Fibroblast of lung (primary cell): ENCODE results near the gene RPRD1B.

ENCODE experiments used
- EZH2 ChIP-seq: IDR thresholded peaks from 2 replicates; pipeline ENCODE4 v1.5.1; 2012; ENCODE audit warnings: low read length, control low read depth, mild to moderate bottlenecking; ENCODE audit errors: missing control alignments
- TF ChIP-seq, protein P1 (sequence below), 2 donors: IDR thresholded peaks in 1 of 2; conservative IDR thresholded peaks in 1 of 2; 1 replicate in 1 of 2; 2 replicates in 1 of 2; pipeline ENCODE4 v1.5.1; 2011 to 2012; ENCODE audit warnings: low read length in 2 of 2, control low read depth in 1 of 2, inconsistent platforms in 1 of 2, low read depth in 1 of 2, mild to moderate bottlenecking in 1 of 2

DNA sequence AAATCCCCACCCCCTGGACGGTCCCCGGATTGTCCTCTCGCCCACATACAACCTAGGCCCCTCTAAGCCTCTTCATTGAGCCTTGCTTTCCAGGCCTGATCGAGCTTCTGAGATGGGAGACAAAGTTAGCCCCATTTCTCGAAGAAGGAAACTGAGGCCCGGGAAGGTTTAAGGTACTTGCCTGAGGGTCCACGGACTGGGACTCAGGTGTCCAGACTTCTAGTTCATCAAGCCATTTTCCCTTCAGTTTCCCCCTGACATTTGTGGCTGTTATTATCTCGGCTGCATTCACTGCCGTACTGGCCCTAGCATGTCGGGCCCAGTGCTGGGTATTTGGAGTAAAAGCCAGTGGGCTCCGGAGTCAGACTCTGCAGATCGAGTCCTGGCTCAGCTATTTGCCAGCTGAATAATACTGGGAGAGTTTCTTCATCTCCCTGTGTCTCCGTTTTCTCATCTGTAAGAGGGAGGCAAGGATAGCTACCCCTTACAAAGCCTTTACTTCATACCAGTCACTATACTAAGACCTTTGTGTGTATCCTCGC lies 633 bp downstream of the RPRD1B start:
- TF ChIP-seq, protein P1, sequence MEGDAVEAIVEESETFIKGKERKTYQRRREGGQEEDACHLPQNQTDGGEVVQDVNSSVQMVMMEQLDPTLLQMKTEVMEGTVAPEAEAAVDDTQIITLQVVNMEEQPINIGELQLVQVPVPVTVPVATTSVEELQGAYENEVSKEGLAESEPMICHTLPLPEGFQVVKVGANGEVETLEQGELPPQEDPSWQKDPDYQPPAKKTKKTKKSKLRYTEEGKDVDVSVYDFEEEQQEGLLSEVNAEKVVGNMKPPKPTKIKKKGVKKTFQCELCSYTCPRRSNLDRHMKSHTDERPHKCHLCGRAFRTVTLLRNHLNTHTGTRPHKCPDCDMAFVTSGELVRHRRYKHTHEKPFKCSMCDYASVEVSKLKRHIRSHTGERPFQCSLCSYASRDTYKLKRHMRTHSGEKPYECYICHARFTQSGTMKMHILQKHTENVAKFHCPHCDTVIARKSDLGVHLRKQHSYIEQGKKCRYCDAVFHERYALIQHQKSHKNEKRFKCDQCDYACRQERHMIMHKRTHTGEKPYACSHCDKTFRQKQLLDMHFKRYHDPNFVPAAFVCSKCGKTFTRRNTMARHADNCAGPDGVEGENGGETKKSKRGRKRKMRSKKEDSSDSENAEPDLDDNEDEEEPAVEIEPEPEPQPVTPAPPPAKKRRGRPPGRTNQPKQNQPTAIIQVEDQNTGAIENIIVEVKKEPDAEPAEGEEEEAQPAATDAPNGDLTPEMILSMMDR (conservative IDR thresholded peaks at IDR 0.05 in 1 of 2, IDR thresholded peaks at IDR 0.05 in 1 of 2; ENCODE audit: low read depth in 1 of 2, low read length in 2 of 2): no peak
- no peak for TF ChIP-seq EZH2
